HepG2 (cell line): ENCODE measurements around the gene RAB5B. TPM values are rescaled to one million over a fixed set of nuclear protein-coding genes. Genes with fewer than 3 reads are reported as not detected.

Experiments used
- ATRX ChIP-seq: sonication (generic); formaldehyde crosslinking; IDR thresholded peaks from 2 replicates; pipeline ENCODE4 v1.4.0; 2020; ENCODE audit warnings: missing genetic modification reagents, borderline replicate concordance
- ESRRA ChIP-seq: sonication (generic); formaldehyde crosslinking; IDR thresholded peaks from 2 replicates; pipeline ENCODE4 v1.5.1; 2020; ENCODE audit warnings: mild to moderate bottlenecking, low read depth, missing genetic modification reagents
- FOXC1 ChIP-seq: sonication (generic); formaldehyde crosslinking; IDR thresholded peaks from 2 replicates; pipeline ENCODE4 v1.8.0; 2022; ENCODE audit warnings: mild to moderate bottlenecking, missing genetic modification reagents, borderline replicate concordance
- GATAD2A ChIP-seq: IDR thresholded peaks from 2 replicates; pipeline ENCODE4 v1.6.1; 2016
- HMG20A ChIP-seq: IDR thresholded peaks from 2 replicates; pipeline ENCODE4 v1.6.1; 2016; ENCODE audit warnings: borderline replicate concordance
- HOXA5 ChIP-seq: sonication (generic); formaldehyde crosslinking; IDR thresholded peaks from 2 replicates; pipeline ENCODE4 v1.4.0; 2020; ENCODE audit warnings: missing genetic modification reagents
- JDP2 ChIP-seq: sonication (generic); formaldehyde crosslinking; IDR thresholded peaks from 2 replicates; pipeline ENCODE4 v1.8.1; 2022; ENCODE audit warnings: missing genetic modification reagents, borderline replicate concordance
- KAT2B ChIP-seq: fragments of 150-350 bp; IDR thresholded peaks from 2 replicates; pipeline ENCODE4 v1.6.1; 2014; ENCODE audit warnings: low read depth, low read length, borderline replicate concordance
- KAT7 ChIP-seq: IDR thresholded peaks from 2 replicates; pipeline ENCODE4 v1.6.1; 2018; ENCODE audit warnings: borderline replicate concordance, missing compliant biosample characterization
- KAT8 ChIP-seq: IDR thresholded peaks from 2 replicates; pipeline ENCODE4 v1.6.1; 2016; ENCODE audit warnings: missing genetic modification reagents, missing compliant biosample characterization
- MYNN ChIP-seq: sonication (generic); formaldehyde crosslinking; IDR thresholded peaks from 2 replicates; pipeline ENCODE4 v1.4.0; 2020; ENCODE audit warnings: mild to moderate bottlenecking, low read depth, missing genetic modification reagents
- NKX3-1 ChIP-seq: sonication (generic); formaldehyde crosslinking; IDR thresholded peaks from 2 replicates; pipeline ENCODE4 v1.5.0; 2020; ENCODE audit warnings: missing genetic modification reagents
- NPAS2 ChIP-seq: sonication (generic); formaldehyde crosslinking; IDR thresholded peaks from 2 replicates; pipeline ENCODE4 v1.8.0; 2022; ENCODE audit warnings: mild to moderate bottlenecking, missing genetic modification reagents, borderline replicate concordance
- PCBP2 ChIP-seq: fragments of 200-400 bp; formaldehyde crosslinking; optimal IDR thresholded peaks from 2 replicates; pipeline ENCODE3; 2018; ENCODE audit warnings: low read length, low read depth; ENCODE audit not compliant: poor library complexity, severe bottlenecking
- TEAD3 ChIP-seq: optimal IDR thresholded peaks from 2 replicates; pipeline ENCODE3; 2016; ENCODE audit warnings: borderline replicate concordance
- ZFP36L2 ChIP-seq: sonication (generic); formaldehyde crosslinking; IDR thresholded peaks from 2 replicates; pipeline ENCODE4 v1.4.0; 2020; ENCODE audit warnings: missing genetic modification reagents
- ZNF331 ChIP-seq: sonication (generic); formaldehyde crosslinking; IDR thresholded peaks from 2 replicates; pipeline ENCODE4 v1.4.0; 2020; ENCODE audit warnings: missing genetic modification reagents
- ZNF430 ChIP-seq: sonication (generic); formaldehyde crosslinking; IDR thresholded peaks from 2 replicates; pipeline ENCODE4 v1.9.0; 2021; ENCODE audit warnings: mild to moderate bottlenecking, missing genetic modification reagents
- ZNF562 ChIP-seq: sonication (generic); formaldehyde crosslinking; IDR thresholded peaks from 2 replicates; pipeline ENCODE4 v1.8.0; 2022; ENCODE audit warnings: missing genetic modification reagents, borderline replicate concordance
- ZNF598 ChIP-seq: sonication (generic); formaldehyde crosslinking; IDR thresholded peaks from 2 replicates; pipeline ENCODE4 v1.5.1; 2020; ENCODE audit warnings: mild to moderate bottlenecking, missing genetic modification reagents, borderline replicate concordance
- ZNF652 ChIP-seq: IDR thresholded peaks from 2 replicates; pipeline ENCODE4 v1.6.1; 2016; ENCODE audit warnings: low read depth, borderline replicate concordance
- polyA plus RNA-seq, 8 experiments: library from polyadenylated mRNA; depleted of rRNA in 3 of 8; stranded (reverse) in 7 of 8; unstranded in 1 of 8; fragments of >200 nt; fragmentation: Illumina TruSeq in 4 of 8; extraction: Trizol in 4 of 8; gene quantifications; 2 replicates each; pipeline versions ENCODE4 v1.2.1 to v1.2.3, GENCODE V29; 2011 to 2016; ENCODE audit warnings: low read depth in 4 of 8, missing spikeins in 1 of 8, mixed read lengths in 1 of 8; ENCODE audit not compliant: insufficient read depth in 1 of 8
- total RNA-seq, 5 experiments: library from RNA; depleted of rRNA; stranded (reverse); fragments of >200 nt; fragmentation: Illumina TruSeq; extraction: Trizol; gene quantifications; 2 replicates each; pipeline ENCODE4 v1.2.3, GENCODE V29; 2016; ENCODE audit warnings: low read depth in 1 of 5
- TF ChIP-seq, protein P1 (sequence below): sonication (generic); formaldehyde crosslinking; IDR thresholded peaks from 2 replicates; pipeline ENCODE4 v1.8.0; 2022; ENCODE audit warnings: mild to moderate bottlenecking, missing genetic modification reagents, moderate library complexity
- TF ChIP-seq, protein P2 (sequence below): sonication (generic); formaldehyde crosslinking; IDR thresholded peaks from 2 replicates; pipeline ENCODE4 v1.8.1; 2023; ENCODE audit warnings: mild to moderate bottlenecking, missing genetic modification reagents
- TF ChIP-seq, protein P3 (sequence below), 2 experiments: IDR thresholded peaks; 2 replicates each; pipeline ENCODE4 v1.6.1; 2011 to 2012; ENCODE audit warnings: low read length in 2 of 2, borderline replicate concordance in 1 of 2, low read depth in 1 of 2, mild to moderate bottlenecking in 1 of 2, moderate library complexity in 1 of 2

Gene RAB5B
- total and polyA plus RNA-seq, 2 of the 13 experiments (the other 11 are each of a cell fraction or from before 2014, with no cell fraction given): 26.0 to 68.3 TPM

DNA sequence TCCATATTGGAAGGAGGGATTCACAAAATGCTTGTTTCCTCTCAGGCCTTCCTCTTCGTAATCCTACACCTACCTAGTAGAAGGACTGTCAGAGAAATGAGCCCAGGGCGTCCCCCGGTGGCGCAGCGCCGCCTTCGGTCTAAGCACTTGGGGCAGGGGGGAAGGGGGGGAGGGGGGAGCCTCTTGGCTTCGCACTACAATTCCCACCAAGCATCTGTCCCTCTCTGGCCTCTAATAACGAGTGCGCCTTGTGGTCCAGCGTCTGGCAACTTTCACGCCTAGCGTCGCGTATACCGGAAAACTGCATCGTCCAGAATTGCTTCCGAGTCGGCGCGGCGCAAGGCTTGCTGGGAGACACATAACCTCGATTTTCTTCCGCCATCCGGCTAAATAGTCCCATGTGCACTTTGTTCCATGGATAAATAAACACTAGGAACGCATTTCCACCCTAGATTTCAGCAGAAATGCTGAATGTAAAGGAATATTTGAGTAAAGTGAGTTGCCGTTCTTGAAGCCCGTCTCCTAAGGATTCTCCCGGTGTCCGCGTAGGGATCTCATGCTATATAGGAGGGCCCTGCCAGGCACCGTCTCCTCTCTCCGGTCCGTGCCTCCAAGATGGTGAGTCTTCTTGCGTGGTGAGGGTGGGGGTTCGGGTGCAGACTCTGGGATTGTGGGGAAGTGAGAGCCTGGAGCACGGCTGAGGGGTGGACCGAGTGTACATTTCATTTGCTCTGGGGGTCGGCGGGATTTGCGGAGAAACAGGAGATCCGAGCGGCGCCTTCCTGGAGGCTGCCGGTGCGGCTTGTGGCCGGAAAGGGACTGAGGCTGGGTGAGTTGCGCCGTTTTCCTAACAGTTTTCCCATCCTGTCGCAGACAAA is 67.9 kb downstream of the RAB5B start, which contains the start of gene RPS26 (continued):
- TF ChIP-seq ZNF430 (CRISPR knock-in tag): peak; percentile 81; the same call in 1 of the 2 replicates
- TF ChIP-seq, protein P1, sequence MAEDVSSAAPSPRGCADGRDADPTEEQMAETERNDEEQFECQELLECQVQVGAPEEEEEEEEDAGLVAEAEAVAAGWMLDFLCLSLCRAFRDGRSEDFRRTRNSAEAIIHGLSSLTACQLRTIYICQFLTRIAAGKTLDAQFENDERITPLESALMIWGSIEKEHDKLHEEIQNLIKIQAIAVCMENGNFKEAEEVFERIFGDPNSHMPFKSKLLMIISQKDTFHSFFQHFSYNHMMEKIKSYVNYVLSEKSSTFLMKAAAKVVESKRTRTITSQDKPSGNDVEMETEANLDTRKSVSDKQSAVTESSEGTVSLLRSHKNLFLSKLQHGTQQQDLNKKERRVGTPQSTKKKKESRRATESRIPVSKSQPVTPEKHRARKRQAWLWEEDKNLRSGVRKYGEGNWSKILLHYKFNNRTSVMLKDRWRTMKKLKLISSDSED (CRISPR knock-in tag): no peak
- TF ChIP-seq ZFP36L2 (CRISPR knock-in tag): no peak
- peak; percentile 77 for TF ChIP-seq TEAD3
- TF ChIP-seq KAT7 (CRISPR knock-in tag): no peak
- TF ChIP-seq, protein P2, sequence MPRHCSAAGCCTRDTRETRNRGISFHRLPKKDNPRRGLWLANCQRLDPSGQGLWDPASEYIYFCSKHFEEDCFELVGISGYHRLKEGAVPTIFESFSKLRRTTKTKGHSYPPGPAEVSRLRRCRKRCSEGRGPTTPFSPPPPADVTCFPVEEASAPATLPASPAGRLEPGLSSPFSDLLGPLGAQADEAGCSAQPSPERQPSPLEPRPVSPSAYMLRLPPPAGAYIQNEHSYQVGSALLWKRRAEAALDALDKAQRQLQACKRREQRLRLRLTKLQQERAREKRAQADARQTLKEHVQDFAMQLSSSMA (CRISPR knock-in tag): no peak
- TF ChIP-seq ZNF652 (CRISPR knock-in tag): peak; percentile 11; the same call in 1 of the 2 replicates
- TF ChIP-seq JDP2: no peak
- TF ChIP-seq, protein P3, sequence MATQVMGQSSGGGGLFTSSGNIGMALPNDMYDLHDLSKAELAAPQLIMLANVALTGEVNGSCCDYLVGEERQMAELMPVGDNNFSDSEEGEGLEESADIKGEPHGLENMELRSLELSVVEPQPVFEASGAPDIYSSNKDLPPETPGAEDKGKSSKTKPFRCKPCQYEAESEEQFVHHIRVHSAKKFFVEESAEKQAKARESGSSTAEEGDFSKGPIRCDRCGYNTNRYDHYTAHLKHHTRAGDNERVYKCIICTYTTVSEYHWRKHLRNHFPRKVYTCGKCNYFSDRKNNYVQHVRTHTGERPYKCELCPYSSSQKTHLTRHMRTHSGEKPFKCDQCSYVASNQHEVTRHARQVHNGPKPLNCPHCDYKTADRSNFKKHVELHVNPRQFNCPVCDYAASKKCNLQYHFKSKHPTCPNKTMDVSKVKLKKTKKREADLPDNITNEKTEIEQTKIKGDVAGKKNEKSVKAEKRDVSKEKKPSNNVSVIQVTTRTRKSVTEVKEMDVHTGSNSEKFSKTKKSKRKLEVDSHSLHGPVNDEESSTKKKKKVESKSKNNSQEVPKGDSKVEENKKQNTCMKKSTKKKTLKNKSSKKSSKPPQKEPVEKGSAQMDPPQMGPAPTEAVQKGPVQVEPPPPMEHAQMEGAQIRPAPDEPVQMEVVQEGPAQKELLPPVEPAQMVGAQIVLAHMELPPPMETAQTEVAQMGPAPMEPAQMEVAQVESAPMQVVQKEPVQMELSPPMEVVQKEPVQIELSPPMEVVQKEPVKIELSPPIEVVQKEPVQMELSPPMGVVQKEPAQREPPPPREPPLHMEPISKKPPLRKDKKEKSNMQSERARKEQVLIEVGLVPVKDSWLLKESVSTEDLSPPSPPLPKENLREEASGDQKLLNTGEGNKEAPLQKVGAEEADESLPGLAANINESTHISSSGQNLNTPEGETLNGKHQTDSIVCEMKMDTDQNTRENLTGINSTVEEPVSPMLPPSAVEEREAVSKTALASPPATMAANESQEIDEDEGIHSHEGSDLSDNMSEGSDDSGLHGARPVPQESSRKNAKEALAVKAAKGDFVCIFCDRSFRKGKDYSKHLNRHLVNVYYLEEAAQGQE (IDR thresholded peaks at IDR 0.05; ENCODE audit: borderline replicate concordance in 1 of 2, low read depth in 1 of 2, low read length in 2 of 2): peak in 1 of 2 experiments; percentile 61; a peak in 1 of 4 replicates
- peak; percentile 81; the same call in 1 of the 2 replicates for TF ChIP-seq HOXA5 (CRISPR knock-in tag)
- TF ChIP-seq ATRX (CRISPR knock-in tag): no peak
- no peak for TF ChIP-seq KAT2B
- 0 out of 2 replicates have a peak, but pooled peaks have one; percentile 31 for TF ChIP-seq FOXC1
- no peak for TF ChIP-seq ZNF562
- TF ChIP-seq PCBP2: peak; percentile 65
- no peak for TF ChIP-seq ZNF598 (CRISPR knock-in tag)
- no peak; the same call in 1 of the 2 replicates for TF ChIP-seq ESRRA
- TF ChIP-seq GATAD2A: peak; percentile 60
- TF ChIP-seq ZNF331: peak; percentile 56
- peak; percentile 98 for TF ChIP-seq KAT8 (CRISPR knock-in tag)
- TF ChIP-seq NPAS2 (CRISPR knock-in tag): no peak
- TF ChIP-seq NKX3-1 (CRISPR knock-in tag): peak; percentile 89
- TF ChIP-seq HMG20A (CRISPR knock-in tag): peak; percentile 39; the same call in 1 of the 2 replicates
- TF ChIP-seq MYNN (CRISPR knock-in tag): peak; percentile 92; the same call in 1 of the 2 replicates
